ENCODE measurements around the gene S100A4.
"Not testable (repeated sequence)": the region's sequence is repeated elsewhere in the genome, so short reads cannot be mapped to it uniquely, and the experiment has no call there.

Gene S100A4

DNA sequence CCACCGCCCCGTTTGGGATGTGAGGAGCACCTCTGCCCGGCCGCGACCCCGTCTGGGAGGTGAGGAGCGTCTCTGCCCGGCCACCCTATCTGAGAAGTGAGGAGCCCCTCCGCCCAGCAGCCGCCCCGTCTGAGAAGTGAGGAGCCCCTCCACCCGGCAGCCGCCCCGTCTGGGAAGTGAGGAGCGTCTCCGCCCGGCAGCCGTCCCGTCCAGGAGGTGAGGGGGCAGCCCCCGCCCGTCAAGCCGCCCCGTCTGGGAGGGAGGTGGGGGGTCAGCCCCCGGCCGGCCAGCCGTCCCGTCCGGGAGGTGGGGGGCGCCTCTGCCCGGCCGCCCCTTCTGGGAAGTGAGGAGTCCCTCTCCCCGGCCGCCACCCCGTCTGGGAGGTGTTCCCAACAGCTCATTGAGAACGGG, 29.5 kb upstream of the S100A4 start:
- not testable (repeated sequence) for DNase-seq; H3K27ac Mint-ChIP-seq; H3K4me3 Mint-ChIP-seq; H3K36me3 Mint-ChIP-seq (ENCODE audit: low read depth); H3K9me3 Mint-ChIP-seq
- Mint-ChIP-seq H3K4me1 (ENCODE audit: low read depth) (peaks cover 34% of the 10 kb centered on the region), H3K27me3 (peaks cover 35% of the 10 kb centered on the region)

DNA sequence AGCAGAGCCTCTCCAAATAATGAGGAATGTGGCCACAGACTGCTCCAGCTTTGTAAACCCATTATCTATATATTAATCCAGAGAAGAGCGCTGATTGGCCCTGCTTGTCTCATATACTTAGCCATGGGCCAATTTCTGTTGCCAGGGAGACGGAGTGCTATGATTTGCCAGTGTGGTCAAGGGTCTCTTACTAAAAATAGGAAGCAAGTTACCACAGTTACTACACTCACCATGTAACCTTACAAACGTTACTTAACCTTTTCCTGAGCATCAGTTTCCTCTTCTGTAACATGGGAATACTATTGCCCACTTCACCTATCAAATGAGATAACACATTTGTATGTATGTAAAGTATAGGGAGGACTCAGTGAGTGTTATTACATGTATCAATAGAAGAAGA, 27.7 kb upstream of the S100A4 start:
- Mint-ChIP-seq H3K4me1 (ENCODE audit: low read depth) (peaks cover 49% of the 10 kb centered on the region), H3K36me3 (ENCODE audit: low read depth) (no peaks in the 10 kb centered on the region), H3K9me3 (no peaks in the 10 kb centered on the region), H3K27ac (peak overlapping the region; percentile 88), H3K27me3 (peaks cover 24% of the 10 kb centered on the region), H3K4me3 (peak overlapping the region; percentile 24)
- no peak for DNase-seq

DNA sequence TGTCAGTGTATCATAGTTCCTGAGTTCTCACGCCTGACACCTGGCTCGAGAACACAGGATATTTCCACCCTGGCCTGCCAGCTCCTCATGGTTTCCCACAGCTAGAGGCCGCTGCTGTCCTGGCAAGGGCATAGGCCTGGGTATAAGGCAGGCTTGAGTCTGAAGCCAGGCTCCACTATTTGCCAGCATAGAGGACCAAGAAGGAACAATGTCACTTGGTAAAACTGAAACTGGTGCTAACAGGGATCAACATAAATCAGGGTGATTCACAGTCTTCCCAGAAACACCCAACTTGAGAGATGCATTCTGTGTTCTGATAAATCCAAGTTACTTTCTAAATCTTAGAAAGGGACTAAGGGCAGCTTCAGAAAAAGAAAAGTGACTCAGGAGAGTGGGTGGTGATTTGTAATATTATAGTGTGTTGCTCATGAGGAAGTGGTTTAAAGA, 27.0 kb upstream of the S100A4 start:
- no peaks in the 10 kb centered on the region for H3K36me3 Mint-ChIP-seq (ENCODE audit: low read depth)
- H3K27ac Mint-ChIP-seq = peak overlapping the region; percentile 88
- H3K4me3 Mint-ChIP-seq = no peak overlapping the region
- H3K27me3 Mint-ChIP-seq = peaks cover 16% of the 10 kb centered on the region
- peak; percentile 68 for DNase-seq
- H3K4me1 Mint-ChIP-seq (ENCODE audit: low read depth) = peaks cover 57% of the 10 kb centered on the region
- H3K9me3 Mint-ChIP-seq = no peaks in the 10 kb centered on the region

DNA sequence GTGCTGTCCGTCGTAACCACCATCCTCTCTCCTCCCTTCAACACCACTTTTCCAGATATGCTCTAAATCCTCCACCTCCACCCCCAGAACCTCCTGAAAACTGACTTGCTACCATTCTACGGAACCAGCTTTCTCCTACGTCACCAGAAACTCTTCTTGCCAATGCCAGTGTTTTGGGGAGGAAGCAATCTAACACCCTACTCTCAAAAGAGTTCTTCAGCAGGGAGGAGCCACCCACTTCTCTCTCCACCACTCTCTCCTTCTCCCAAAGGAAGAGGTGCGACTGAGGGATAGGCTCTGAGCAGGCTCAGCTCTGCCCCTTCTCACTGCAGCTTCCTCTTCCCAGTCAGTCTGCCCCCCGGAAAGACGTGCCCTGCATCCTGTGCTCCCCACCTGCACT, 26.1 kb upstream of the S100A4 start:
- no peak overlapping the region for H3K4me3 Mint-ChIP-seq

DNA sequence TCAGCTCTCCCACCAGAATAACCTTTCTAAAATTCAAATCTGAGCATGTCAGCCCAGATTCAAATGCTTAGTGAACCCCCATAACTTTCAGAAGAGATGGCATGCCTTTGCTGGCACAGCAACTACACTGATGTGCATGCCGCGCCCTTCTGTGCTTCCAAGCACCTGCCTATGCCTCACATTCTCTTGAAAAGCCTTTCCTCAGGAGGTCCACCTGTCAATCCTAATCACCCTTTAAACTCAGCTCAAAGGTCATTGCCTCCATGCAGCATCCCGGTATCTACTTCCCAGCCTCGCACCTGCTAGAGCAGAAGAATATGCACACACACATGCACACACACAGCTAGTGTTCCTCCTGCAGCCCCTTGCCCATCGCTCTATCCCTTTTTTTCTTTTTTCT, 25.3 kb upstream of the S100A4 start:
- peaks cover 72% of the 10 kb centered on the region for H3K4me1 Mint-ChIP-seq (ENCODE audit: low read depth)
- DNase-seq = no peak
- no peaks in the 10 kb centered on the region for H3K36me3 Mint-ChIP-seq (ENCODE audit: low read depth)
- no peaks in the 10 kb centered on the region for H3K9me3 Mint-ChIP-seq
- peak overlapping the region; percentile 83 for H3K27ac Mint-ChIP-seq
- peaks cover under 1% of the 10 kb centered on the region for H3K27me3 Mint-ChIP-seq
- no peak overlapping the region for H3K4me3 Mint-ChIP-seq

More for the DNA sequence above, 26.1 kb upstream of the S100A4 start:
- DNase-seq = no peak
- Mint-ChIP-seq H3K36me3 (ENCODE audit: low read depth) (no peaks in the 10 kb centered on the region), H3K27ac (peak overlapping the region; percentile 88), H3K4me1 (ENCODE audit: low read depth) (peaks cover 65% of the 10 kb centered on the region), H3K27me3 (peaks cover 7% of the 10 kb centered on the region), H3K9me3 (no peaks in the 10 kb centered on the region)

DNA sequence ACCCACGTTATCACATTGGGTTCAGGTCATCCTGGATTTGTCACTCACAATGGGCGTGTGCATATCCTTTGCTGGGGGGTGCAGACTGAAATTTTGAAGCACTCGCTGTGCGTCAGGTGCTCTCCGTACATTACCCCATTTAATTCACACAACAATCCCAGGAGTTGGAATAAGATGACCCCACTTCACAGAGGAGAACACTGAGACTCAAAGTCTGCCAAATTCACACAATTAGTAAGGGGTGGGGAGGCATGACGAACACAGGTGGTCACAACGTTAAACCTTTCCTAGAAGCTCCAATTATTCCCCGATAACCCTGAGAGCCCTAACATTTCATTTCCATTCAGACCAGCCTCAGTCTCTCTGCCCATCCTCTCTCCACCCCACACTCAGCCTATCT, 23.9 kb upstream of the S100A4 start:
- no peak overlapping the region for H3K4me3 Mint-ChIP-seq
- H3K9me3 Mint-ChIP-seq = no peaks in the 10 kb centered on the region
- H3K27me3 Mint-ChIP-seq = no peaks in the 10 kb centered on the region
- H3K27ac Mint-ChIP-seq = peak overlapping the region; percentile 41
- H3K36me3 Mint-ChIP-seq (ENCODE audit: low read depth) = no peaks in the 10 kb centered on the region
- peaks cover 79% of the 10 kb centered on the region for H3K4me1 Mint-ChIP-seq (ENCODE audit: low read depth)
- DNase-seq = no peak

DNA sequence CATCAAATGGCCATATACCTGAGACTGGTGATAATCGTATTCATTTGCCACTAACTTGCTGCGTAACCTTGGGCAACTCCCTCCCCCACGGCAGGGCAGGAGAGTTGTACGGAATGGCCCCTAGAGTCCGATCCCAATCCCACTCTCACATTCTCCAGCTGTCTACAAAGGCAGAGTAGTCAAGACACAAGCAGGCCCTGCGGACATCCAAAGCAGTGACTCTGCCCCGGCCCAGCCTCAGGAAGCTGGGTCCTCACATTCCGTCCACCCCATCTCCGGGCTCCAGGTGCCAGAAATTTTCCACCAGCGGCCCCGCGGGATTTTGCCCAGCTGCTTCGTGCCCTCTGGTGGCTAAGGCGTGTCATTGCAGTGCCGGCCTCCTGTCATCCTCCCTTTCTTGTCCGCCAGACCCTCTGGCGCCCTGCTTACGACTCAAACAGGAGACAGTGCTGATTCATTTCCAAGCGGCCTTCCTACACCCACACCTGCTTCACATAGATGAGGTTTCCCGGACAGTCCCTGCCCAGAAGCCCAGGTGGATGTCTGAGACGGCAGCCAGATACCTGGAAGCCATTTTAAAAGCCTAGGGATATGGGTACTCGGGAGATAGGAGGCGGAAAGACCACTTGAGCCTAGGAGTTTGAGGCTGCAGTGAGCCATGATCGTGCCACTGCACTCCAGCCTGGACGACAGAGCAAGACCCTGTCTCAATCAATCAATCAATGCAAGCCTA, 22.9 kb upstream of the S100A4 start:
- H3K4me3 Mint-ChIP-seq = peak overlapping the region; percentile 46
- H3K27me3 Mint-ChIP-seq = no peaks in the 10 kb centered on the region
- peaks cover 73% of the 10 kb centered on the region for H3K4me1 Mint-ChIP-seq (ENCODE audit: low read depth)
- no peaks in the 10 kb centered on the region for H3K9me3 Mint-ChIP-seq
- peak; percentile 88 for DNase-seq
- no peaks in the 10 kb centered on the region for H3K36me3 Mint-ChIP-seq (ENCODE audit: low read depth)
- peak overlapping the region; percentile 95 for H3K27ac Mint-ChIP-seq

DNA sequence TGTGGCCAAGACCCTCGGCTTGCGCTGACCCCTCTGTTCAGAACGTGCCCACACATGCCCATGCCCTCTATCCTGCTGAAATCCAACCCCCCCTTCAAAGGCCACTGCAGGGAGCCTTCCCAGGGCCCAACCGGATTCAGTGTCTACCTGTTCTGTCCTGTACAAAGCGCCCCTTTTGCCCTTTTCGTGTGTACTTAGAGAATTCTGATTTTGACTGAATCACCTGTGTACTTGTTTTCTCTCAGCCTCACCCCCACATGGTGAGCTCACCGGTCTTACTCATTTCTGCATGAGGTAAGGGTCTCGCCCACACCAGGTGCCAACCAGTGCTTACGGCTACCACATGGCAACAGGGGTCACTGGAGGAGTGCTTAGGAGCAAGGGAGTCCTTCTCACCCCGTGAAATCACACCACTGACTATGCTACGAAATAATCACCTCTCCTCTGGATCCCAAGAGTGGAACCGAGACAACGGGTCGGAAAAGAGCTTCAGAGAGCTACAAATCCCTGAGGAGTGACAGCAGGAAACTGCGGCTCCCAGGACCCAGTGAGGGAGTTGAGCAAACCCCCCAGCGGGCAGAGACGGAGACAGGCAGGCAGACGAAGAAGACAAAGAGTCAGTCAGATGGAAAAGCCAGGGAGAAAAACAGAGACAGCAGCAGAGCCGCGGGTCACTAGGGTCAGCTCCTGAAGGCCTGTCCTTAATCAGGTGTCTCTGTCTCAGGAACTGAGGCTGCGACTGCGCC, 22.2 kb upstream of the S100A4 start:
- H3K4me1 Mint-ChIP-seq (ENCODE audit: low read depth) = peaks cover 66% of the 10 kb centered on the region
- no peaks in the 10 kb centered on the region for H3K36me3 Mint-ChIP-seq (ENCODE audit: low read depth)

DNA sequence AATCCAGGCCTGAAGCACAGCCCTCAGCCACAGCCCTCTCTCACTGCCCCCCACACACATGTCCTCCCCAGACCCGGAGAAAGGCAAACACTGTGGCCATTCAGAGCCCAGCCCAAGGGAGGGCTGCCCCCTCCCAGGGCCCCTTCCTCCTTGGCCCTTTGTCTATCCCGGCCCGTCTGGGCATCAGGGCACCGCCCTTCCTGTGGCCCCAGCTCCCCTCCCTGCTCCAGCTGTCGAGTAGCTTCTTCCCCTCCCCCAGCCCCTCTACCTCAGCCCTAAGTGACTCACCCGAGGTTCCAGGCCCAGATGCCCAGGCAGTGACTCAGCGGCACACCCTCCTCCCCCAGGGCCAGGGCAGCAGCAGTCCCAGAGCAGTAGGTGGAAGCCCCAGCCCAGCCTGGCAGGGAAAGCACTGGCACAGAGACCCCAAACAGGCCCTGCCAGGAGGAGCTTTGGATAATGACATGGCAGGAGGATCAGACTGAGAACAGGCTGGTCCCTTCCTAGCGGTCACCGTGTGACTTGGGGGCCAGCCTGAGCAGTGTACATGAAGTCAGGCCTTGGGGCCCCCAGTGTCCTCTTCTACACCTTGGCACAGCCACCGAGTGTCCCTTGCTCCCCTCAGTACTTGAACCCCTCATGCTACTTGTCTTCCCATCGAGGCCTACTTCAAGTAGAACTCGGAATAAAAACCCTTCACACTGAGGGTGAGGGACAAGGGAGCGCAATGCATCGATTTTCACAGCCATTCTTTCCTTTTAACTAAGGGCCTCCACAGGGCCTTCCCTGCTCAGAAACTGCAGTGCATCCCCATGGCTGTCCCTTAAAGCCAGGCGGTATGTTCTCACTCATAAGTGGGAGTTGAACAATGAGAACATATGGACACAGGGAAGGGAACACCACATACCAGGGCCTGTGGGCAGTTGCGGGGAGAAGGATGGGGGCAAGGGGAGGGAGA, 21.1 kb upstream of the S100A4 start:
- Mint-ChIP-seq H3K36me3 (ENCODE audit: low read depth) (no peaks in the 10 kb centered on the region), H3K27ac (peak overlapping the region; percentile 98), H3K27me3 (no peaks in the 10 kb centered on the region), H3K4me1 (ENCODE audit: low read depth) (peaks cover 55% of the 10 kb centered on the region), H3K9me3 (no peaks in the 10 kb centered on the region), H3K4me3 (peak overlapping the region; percentile 65)
- peak; percentile 86 for DNase-seq

More for the DNA sequence above, 22.2 kb upstream of the S100A4 start:
- H3K9me3 Mint-ChIP-seq = no peaks in the 10 kb centered on the region
- no peaks in the 10 kb centered on the region for H3K27me3 Mint-ChIP-seq
- peak overlapping the region; percentile 50 for H3K4me3 Mint-ChIP-seq
- peak; percentile 65 for DNase-seq
- peak overlapping the region; percentile 95 for H3K27ac Mint-ChIP-seq

DNA sequence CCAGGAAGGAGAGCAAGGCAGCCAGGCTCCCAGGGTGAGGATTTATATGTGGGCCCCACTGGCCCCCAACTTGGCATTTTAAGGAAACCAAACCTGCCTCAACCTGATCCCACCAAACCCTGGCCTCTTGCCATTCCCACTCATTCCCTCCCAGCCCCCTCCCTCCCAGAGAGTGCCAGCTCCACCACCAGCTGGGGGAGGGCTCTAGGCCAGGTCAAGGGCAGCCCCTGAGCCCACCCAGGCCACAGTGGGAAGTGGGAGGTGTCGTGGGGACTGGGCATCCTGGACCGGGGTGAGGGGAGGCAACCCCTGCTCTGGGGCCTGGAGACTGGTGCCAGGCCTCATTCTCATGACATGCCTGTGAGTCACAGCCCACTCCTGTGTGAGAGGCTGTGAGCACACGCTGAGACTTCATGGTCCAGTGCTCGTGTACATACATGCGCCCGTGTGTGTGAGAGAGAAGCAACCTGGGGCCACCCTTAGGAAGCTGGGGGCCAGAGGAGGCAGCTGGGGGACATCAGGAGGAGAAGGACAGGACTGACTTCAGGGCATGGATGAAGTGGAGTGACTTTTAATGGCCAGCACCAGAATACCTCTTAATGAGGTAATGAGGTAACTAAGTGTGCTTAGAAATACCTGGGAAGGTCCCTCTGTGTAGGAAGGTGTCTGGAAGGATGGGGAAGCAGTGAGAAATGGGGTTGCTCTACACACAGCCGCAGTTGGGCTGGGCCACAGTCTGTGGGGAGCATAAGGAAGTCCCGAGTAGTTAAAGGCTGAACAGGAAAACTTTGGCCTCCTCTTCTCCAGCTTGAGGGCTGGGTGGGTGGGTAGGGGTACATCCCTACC, 20.1 kb upstream of the S100A4 start, which contains the start of gene S100A2:
Gene S100A2, minus strand, starts transcription at position 316 of the 846 bp plus-strand sequence. CDS start 1,967 bp downstream, outside the sequence.
- H3K4me3 Mint-ChIP-seq = peak within 1 kb of the TSS; percentile 73
- peak; percentile 72 for DNase-seq
- H3K27me3 Mint-ChIP-seq = no peaks in the 10 kb centered on the region
- peak within 1 kb of the TSS; percentile 98 for H3K27ac Mint-ChIP-seq
- no peaks in the 10 kb centered on the region for H3K36me3 Mint-ChIP-seq (ENCODE audit: low read depth)
- H3K4me1 Mint-ChIP-seq (ENCODE audit: low read depth) = peaks cover 49% of the 10 kb centered on the region
- no peaks in the 10 kb centered on the region for H3K9me3 Mint-ChIP-seq

DNA sequence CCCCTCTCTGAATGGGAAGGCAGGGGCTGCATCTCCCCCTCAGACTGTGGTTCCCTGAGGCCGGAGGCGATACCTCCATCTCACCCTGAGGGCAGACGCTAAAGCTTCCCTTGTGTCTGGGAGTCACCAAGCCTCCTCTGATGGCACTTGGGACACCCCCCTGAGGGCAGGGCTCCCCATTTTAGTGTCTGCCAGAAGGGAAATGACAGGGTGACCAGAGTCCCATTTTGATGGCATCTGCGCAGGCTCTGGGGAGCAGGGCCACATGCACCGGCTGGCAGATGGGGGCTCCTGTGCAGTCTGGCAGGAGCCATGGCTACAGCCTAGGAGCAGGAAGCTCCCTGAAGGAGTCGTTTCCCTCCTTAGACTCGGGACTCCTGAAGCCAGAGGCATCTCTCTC, 18.4 kb upstream of the S100A4 start:
- no peaks in the 10 kb centered on the region for H3K36me3 Mint-ChIP-seq (ENCODE audit: low read depth)
- no peak overlapping the region for H3K27ac Mint-ChIP-seq
- no peak overlapping the region for H3K4me3 Mint-ChIP-seq

DNA sequence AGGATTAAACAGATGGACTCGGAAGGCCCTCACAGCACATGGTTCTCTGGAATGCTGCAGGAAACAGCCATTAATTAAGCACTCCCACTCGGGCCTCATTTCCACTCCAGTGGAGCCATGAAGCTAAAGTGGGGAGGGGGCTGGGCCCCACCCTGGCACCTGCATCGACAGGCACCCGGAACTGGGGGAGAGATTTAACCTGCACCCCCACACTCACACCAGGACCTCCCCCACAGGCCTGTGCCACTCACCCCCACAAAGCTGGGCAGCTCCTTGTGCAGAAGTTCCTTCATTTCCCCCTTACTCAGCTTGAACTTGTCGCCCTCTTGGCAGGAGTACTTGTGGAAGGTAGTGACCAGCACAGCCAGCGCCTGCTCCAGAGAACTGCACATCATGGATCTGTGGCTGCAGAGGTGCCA, 17.9 kb upstream of the S100A4 start:
- Mint-ChIP-seq H3K27me3 (no peaks in the 10 kb centered on the region), H3K27ac (no peak overlapping the region), H3K4me1 (ENCODE audit: low read depth) (peaks cover 31% of the 10 kb centered on the region), H3K9me3 (no peaks in the 10 kb centered on the region), H3K36me3 (ENCODE audit: low read depth) (no peaks in the 10 kb centered on the region), H3K4me3 (no peak overlapping the region)
- DNase-seq = no peak

More for the DNA sequence above, 18.4 kb upstream of the S100A4 start:
- H3K4me1 Mint-ChIP-seq (ENCODE audit: low read depth) = peaks cover 36% of the 10 kb centered on the region
- no peaks in the 10 kb centered on the region for H3K9me3 Mint-ChIP-seq
- no peaks in the 10 kb centered on the region for H3K27me3 Mint-ChIP-seq
- no peak for DNase-seq

DNA sequence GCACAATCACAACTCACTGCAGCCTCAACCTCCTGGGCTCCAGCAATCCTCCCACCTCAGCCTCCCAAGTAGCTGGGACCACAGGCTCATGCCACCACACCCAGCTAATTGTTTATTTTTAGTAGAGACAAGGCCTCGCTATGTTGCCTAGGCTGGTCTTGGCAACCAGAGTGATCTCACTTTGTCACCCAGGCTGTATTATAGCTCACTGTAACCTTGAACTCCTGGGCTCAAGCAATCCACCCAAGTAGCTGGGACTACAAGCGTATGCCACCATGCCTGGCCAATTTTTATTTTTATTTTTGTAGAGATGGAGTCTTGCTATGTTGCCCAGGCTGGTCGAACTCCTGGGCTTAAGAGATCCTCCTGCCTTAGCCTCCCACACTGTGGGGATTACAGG, 16.4 kb upstream of the S100A4 start:
- DNase-seq, H3K27ac Mint-ChIP-seq: not testable (repeated sequence)
- H3K4me1 Mint-ChIP-seq (ENCODE audit: low read depth) = peaks cover 18% of the 10 kb centered on the region

More for the DNA sequence above, 16.4 kb upstream of the S100A4 start:
- not testable (repeated sequence) for H3K9me3 Mint-ChIP-seq; H3K36me3 Mint-ChIP-seq (ENCODE audit: low read depth); H3K4me3 Mint-ChIP-seq; H3K27me3 Mint-ChIP-seq
